ENCODE measurements around the gene POLR3C.

The POLR3C gene

DNA sequence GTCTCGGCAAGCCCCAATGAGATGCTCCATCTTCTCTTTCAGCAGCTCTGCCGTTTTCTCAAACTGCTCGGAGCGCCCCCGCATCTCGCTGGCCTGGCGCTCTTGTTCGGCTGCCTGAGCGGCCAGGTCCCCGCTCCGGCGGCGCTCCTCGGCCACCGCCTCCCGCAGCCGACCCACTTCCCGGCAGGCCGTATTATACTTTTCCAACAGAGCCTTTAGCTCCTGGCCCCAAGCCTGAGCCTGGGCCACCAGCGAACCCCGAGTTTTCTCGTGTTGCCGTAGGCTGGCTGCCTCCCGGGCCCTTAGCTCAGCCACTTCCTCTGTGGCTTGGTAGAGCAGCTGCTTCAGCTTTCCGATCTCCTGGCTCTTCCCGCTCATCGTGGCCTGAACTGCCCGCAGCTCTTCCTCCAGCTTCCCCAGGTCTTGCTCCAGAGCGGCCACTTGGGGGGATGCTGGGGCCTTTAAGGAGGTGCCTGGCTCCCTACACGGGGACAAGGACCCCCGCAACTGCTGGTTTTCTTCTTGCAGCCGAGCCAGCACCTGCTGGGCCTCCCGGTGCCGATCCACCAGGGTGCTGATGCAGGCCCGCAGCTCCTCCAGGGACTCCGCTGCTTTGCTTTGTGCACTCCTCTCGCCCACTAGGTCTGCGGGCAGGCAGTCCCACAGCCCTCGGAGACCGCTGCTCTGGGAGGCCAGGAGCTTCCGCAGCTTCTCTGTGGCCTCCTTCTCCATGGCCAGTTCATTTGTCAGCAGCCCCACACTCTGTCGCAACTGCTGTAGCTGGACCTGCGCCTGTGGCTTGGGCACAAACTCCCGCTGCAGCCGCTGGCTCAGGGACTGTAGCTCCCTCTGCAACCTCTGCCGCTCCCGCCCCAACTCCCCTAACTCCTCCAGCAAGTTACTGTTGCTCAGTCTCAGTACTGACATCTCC, 48.3 kb downstream of the POLR3C start:
- TF ChIP-seq SIN3A (IDR thresholded peaks at IDR 0.05; ENCODE audit: borderline replicate concordance, insufficient read depth, low read length) (no peak), TAF1 (IDR thresholded peaks at IDR 0.05; ENCODE audit: borderline replicate concordance, insufficient read depth, low read length) (no peak), FOXP2 (optimal IDR thresholded peaks at IDR 0.05; ENCODE audit: borderline replicate concordance, extremely low read depth, extremely low read length, insufficient read depth) (no peak), POLR2AphosphoS5 (IDR thresholded peaks at IDR 0.05; ENCODE audit: low read depth, low read length) (no peak)
- TF ChIP-seq, protein P1, sequence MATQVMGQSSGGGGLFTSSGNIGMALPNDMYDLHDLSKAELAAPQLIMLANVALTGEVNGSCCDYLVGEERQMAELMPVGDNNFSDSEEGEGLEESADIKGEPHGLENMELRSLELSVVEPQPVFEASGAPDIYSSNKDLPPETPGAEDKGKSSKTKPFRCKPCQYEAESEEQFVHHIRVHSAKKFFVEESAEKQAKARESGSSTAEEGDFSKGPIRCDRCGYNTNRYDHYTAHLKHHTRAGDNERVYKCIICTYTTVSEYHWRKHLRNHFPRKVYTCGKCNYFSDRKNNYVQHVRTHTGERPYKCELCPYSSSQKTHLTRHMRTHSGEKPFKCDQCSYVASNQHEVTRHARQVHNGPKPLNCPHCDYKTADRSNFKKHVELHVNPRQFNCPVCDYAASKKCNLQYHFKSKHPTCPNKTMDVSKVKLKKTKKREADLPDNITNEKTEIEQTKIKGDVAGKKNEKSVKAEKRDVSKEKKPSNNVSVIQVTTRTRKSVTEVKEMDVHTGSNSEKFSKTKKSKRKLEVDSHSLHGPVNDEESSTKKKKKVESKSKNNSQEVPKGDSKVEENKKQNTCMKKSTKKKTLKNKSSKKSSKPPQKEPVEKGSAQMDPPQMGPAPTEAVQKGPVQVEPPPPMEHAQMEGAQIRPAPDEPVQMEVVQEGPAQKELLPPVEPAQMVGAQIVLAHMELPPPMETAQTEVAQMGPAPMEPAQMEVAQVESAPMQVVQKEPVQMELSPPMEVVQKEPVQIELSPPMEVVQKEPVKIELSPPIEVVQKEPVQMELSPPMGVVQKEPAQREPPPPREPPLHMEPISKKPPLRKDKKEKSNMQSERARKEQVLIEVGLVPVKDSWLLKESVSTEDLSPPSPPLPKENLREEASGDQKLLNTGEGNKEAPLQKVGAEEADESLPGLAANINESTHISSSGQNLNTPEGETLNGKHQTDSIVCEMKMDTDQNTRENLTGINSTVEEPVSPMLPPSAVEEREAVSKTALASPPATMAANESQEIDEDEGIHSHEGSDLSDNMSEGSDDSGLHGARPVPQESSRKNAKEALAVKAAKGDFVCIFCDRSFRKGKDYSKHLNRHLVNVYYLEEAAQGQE (IDR thresholded peaks at IDR 0.05; ENCODE audit: insufficient read depth in 1 of 2, low read depth in 2 of 2, low read length in 2 of 2): no peak

DNA sequence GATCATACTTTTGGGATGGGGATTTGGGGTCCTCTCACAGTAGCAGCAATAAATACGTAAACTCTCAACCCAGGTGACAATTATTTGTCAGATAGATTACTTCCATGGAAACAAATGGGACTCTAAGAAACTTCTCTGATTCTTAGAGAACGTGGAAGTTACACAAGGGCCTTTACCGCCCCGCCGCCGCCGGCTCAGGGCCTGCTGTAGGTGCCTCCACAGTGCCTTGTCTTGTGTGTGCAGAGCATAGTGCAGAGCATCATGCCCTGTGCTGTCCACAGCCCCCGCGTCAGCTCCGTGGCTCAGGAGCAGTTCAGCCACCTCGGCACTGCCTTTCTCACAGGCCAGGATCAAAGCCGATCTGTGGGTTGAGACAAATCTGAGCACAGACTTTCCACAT, 50.6 kb downstream of the POLR3C start:
- no peak for TF ChIP-seq SIN3A (IDR thresholded peaks at IDR 0.05; ENCODE audit: borderline replicate concordance, insufficient read depth, low read length)
- no peak for TF ChIP-seq TAF1 (IDR thresholded peaks at IDR 0.05; ENCODE audit: borderline replicate concordance, insufficient read depth, low read length)
- TF ChIP-seq, protein P1 (IDR thresholded peaks at IDR 0.05; ENCODE audit: insufficient read depth in 1 of 2, low read depth in 2 of 2, low read length in 2 of 2): no peak

DNA sequence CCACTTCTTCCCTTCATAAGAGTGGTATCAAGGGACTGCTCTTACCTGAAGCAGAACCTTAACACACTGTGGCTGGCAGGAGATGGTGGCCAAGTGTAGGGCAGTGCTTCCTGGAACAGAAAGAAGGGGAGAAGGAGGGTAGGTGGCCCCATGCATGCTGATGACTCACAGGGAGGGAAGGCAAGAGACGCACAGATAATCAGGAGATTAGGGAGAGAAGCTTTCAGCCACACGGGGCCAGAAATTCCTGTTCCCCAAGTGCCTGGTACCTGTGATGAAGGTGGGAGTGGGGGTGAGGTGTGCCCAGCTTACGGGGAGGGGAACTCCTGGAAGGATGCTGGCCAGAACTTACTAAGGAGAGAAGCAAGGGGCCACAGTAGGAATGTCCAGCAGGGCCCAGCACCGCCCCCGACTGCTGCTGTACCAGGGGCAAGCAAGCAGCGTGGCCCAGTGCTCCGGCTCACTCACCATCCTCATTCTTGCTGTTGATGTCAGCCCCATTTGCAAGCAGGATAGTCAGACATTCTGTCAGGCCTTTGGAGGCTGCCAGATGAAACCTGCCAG, 54.0 kb downstream of the POLR3C start:
- no peak for TF ChIP-seq FOXP2 (optimal IDR thresholded peaks at IDR 0.05; ENCODE audit: borderline replicate concordance, extremely low read depth, extremely low read length, insufficient read depth)
- TF ChIP-seq TAF1 (IDR thresholded peaks at IDR 0.05; ENCODE audit: borderline replicate concordance, insufficient read depth, low read length): no peak
- TF ChIP-seq, protein P1 (IDR thresholded peaks at IDR 0.05; ENCODE audit: insufficient read depth in 1 of 2, low read depth in 2 of 2, low read length in 2 of 2): no peak
- no peak for TF ChIP-seq POLR2AphosphoS5 (IDR thresholded peaks at IDR 0.05; ENCODE audit: low read depth, low read length)
- TF ChIP-seq SIN3A (IDR thresholded peaks at IDR 0.05; ENCODE audit: borderline replicate concordance, insufficient read depth, low read length): no peak

DNA sequence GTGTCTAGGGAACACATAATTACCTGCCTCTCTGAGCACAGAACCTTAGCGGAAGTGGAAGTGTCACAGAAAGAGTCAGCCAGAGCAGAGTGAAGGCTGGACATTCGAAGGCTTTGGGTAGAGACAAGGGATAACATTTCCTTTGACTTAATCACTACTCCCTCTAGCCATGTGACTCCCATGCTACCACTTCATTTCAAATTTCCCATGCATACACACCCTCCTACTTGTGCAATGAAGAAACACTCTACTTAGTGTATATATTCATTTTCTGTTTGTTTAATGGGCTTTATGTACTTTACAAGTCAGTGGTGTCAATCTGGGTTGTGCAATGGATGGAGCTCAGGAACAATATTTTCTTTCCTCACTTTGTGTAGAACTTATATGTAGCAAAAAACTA, 54.7 kb downstream of the POLR3C start:
- TF ChIP-seq TAF1 (IDR thresholded peaks at IDR 0.05; ENCODE audit: borderline replicate concordance, insufficient read depth, low read length): no peak
- TF ChIP-seq SIN3A (IDR thresholded peaks at IDR 0.05; ENCODE audit: borderline replicate concordance, insufficient read depth, low read length): no peak
- no peak for TF ChIP-seq POLR2AphosphoS5 (IDR thresholded peaks at IDR 0.05; ENCODE audit: low read depth, low read length)
- TF ChIP-seq FOXP2 (optimal IDR thresholded peaks at IDR 0.05; ENCODE audit: borderline replicate concordance, extremely low read depth, extremely low read length, insufficient read depth): no peak
- TF ChIP-seq, protein P1 (IDR thresholded peaks at IDR 0.05; ENCODE audit: insufficient read depth in 1 of 2, low read depth in 2 of 2, low read length in 2 of 2): no peak
